ENCODE data around the gene GBA3. TPM values are rescaled to one million over a fixed set of nuclear protein-coding genes. Genes with fewer than 3 reads are reported as not detected.

GBA3 gene
- total RNA-seq, 3 donors from 2014 or later, result 0.16 to 2.9 (median 1.6) TPM

GRCh38 chr4:22695029-22695428, 2.3 kb downstream of the GBA3 start:
- Histone ChIP-seq H3K27ac (no peak overlapping the region), H3K9me3 (no peaks in the 10 kb centered on the region), H3K36me3 (no peaks in the 10 kb centered on the region), H3K4me3 (no peak overlapping the region), H3K4me1 (no peaks in the 10 kb centered on the region), H3K27me3 (no peaks in the 10 kb centered on the region)
- intact Hi-C loops (cut with DNase I; ENCODE audit: low total_unique reads), result no loop called here
- DNase-seq (ENCODE audit: low spot score in 2 of 2), result no peak
- TF ChIP-seq POLR2AphosphoS5 (IDR thresholded peaks at IDR 0.05) (no peak), POLR2A (IDR thresholded peaks at IDR 0.05) (no peak), CTCF (IDR thresholded peaks at IDR 0.05) (no peak)

- no peak overlapping the region for H3K4me3 ChIP-seq
- no peak for TF ChIP-seq POLR2AphosphoS5 (IDR thresholded peaks at IDR 0.05)
- no peaks in the 10 kb centered on the region for H3K27me3 ChIP-seq
- H3K27ac ChIP-seq, result no peak overlapping the region
- no peaks in the 10 kb centered on the region for H3K9me3 ChIP-seq
- H3K36me3 ChIP-seq, result no peaks in the 10 kb centered on the region
- no peaks in the 10 kb centered on the region for H3K4me1 ChIP-seq
- DNase-seq (ENCODE audit: low spot score in 2 of 2), result no peak
- intact Hi-C loops (cut with DNase I; ENCODE audit: low total_unique reads), result no loop called here
Observed at GRCh38 chr4:22695917-22696316, 3.2 kb downstream of the GBA3 start.

GRCh38 chr4:22703912-22704311, 11.2 kb downstream of the GBA3 start:
- DNase-seq (ENCODE audit: low spot score in 2 of 2), result no peak
- intact Hi-C loops (cut with DNase I; ENCODE audit: low total_unique reads), result no loop called here
- H3K27me3 ChIP-seq, result no peaks in the 10 kb centered on the region
- no peaks in the 10 kb centered on the region for H3K4me1 ChIP-seq
- H3K4me3 ChIP-seq, result no peak overlapping the region
- TF ChIP-seq CTCF (IDR thresholded peaks at IDR 0.05) (no peak), POLR2A (IDR thresholded peaks at IDR 0.05) (no peak), POLR2AphosphoS5 (IDR thresholded peaks at IDR 0.05) (no peak)
- no peaks in the 10 kb centered on the region for H3K36me3 ChIP-seq
- H3K27ac ChIP-seq, result no peak overlapping the region
- H3K9me3 ChIP-seq, result no peaks in the 10 kb centered on the region

GRCh38 chr4:22707390-22707789, 14.7 kb downstream of the GBA3 start:
- Histone ChIP-seq H3K27ac (no peak overlapping the region), H3K36me3 (no peaks in the 10 kb centered on the region), H3K4me3 (no peak overlapping the region), H3K27me3 (no peaks in the 10 kb centered on the region), H3K9me3 (no peaks in the 10 kb centered on the region), H3K4me1 (no peaks in the 10 kb centered on the region)
- intact Hi-C loops (cut with DNase I; ENCODE audit: low total_unique reads), result no loop called here
- TF ChIP-seq CTCF (IDR thresholded peaks at IDR 0.05) (no peak), POLR2AphosphoS5 (IDR thresholded peaks at IDR 0.05) (no peak), POLR2A (IDR thresholded peaks at IDR 0.05) (no peak)
- DNase-seq (ENCODE audit: low spot score in 2 of 2), result no peak

- H3K4me1 ChIP-seq, result no peaks in the 10 kb centered on the region
- no peaks in the 10 kb centered on the region for H3K27me3 ChIP-seq
- no peak overlapping the region for H3K27ac ChIP-seq
- no peak overlapping the region for H3K4me3 ChIP-seq
- H3K36me3 ChIP-seq, result no peaks in the 10 kb centered on the region
- DNase-seq (ENCODE audit: low spot score in 2 of 2), result no peak
- TF ChIP-seq POLR2A (IDR thresholded peaks at IDR 0.05) (no peak), CTCF (IDR thresholded peaks at IDR 0.05) (no peak), POLR2AphosphoS5 (IDR thresholded peaks at IDR 0.05) (no peak)
- intact Hi-C loops (cut with DNase I; ENCODE audit: low total_unique reads), result no loop called here
- no peaks in the 10 kb centered on the region for H3K9me3 ChIP-seq
Observed at GRCh38 chr4:22708961-22709360, 16.2 kb downstream of the GBA3 start.

- H3K27ac ChIP-seq, result no peak overlapping the region
- no peak for DNase-seq (ENCODE audit: low spot score in 2 of 2)
- no peaks in the 10 kb centered on the region for H3K36me3 ChIP-seq
- H3K4me3 ChIP-seq, result no peak overlapping the region
- H3K4me1 ChIP-seq, result no peaks in the 10 kb centered on the region
- H3K27me3 ChIP-seq, result no peaks in the 10 kb centered on the region
- TF ChIP-seq POLR2AphosphoS5 (IDR thresholded peaks at IDR 0.05), result no peak
- no peak for TF ChIP-seq POLR2A (IDR thresholded peaks at IDR 0.05)
- TF ChIP-seq CTCF (IDR thresholded peaks at IDR 0.05), result no peak
- intact Hi-C loops (cut with DNase I; ENCODE audit: low total_unique reads), result no loop called here
- H3K9me3 ChIP-seq, result no peaks in the 10 kb centered on the region
Observed at GRCh38 chr4:22712105-22712504, 19.4 kb downstream of the GBA3 start.
